Calu3 (cell line): ENCODE data around the gene HIGD1A. TPM values are rescaled to one million over a fixed set of nuclear protein-coding genes. Genes with fewer than 3 reads are reported as not detected.

Experiments used
- BruUV-seq: library from RNA; stranded (reverse); fragments of 400-500 nt; replicated peaks from 2 replicates; lab custom pipeline; 2021; lab: Mats Ljungman, UMichigan
- CTCF ChIA-PET: fragments of 300-600 bp; sonication (Branson Sonifier 250); formaldehyde crosslinking; loops from one replicate; lab custom pipeline; 2022; ENCODE audit warnings: antibody characterized with exemption; lab: Charles Lee
- DNase-seq: peaks from one replicate; pipeline ENCODE4 v3.0.0; 2022
- H3K27ac Mint-ChIP-seq: one replicate; pipeline ENCODE4 v1.8.0; 2022; ENCODE audit warnings: mixed read lengths; ENCODE audit not compliant: unreplicated experiment
- H3K27me3 Mint-ChIP-seq: one replicate; pipeline ENCODE4 v1.8.0; 2022; ENCODE audit warnings: mixed read lengths; ENCODE audit not compliant: unreplicated experiment
- H3K36me3 Mint-ChIP-seq: one replicate; pipeline ENCODE4 v1.8.0; 2022; ENCODE audit warnings: mild to moderate bottlenecking, moderate library complexity, mixed read lengths; ENCODE audit not compliant: insufficient read depth, unreplicated experiment
- H3K4me1 Mint-ChIP-seq: one replicate; pipeline ENCODE4 v1.8.0; 2022; ENCODE audit warnings: mild to moderate bottlenecking, low read depth, mixed read lengths; ENCODE audit not compliant: unreplicated experiment
- H3K4me3 Mint-ChIP-seq: one replicate; pipeline ENCODE4 v1.8.0; 2022; ENCODE audit warnings: mild to moderate bottlenecking, low read depth, moderate library complexity, mixed read lengths; ENCODE audit not compliant: unreplicated experiment
- H3K9me3 Mint-ChIP-seq: one replicate; pipeline ENCODE4 v1.8.0; 2022; ENCODE audit warnings: low read depth, mixed read lengths; ENCODE audit not compliant: unreplicated experiment
- intact Hi-C: fragments of 100-400 bp; cut with micrococcal nuclease; formaldehyde crosslinking; loops from one replicate; pipeline ENCODE4 v1.10.0; 2022; ENCODE audit not compliant: unreplicated experiment
- total RNA-seq: library from RNA; stranded (reverse); gene quantifications from 2 replicates; pipeline ENCODE4 v1.2.3, GENCODE V29; 2022
- TF ChIP-seq, protein P1 (sequence below): fragments of 200-600 bp; IDR thresholded peaks from one replicate; pipeline ENCODE4 v1.8.0; 2022; ENCODE audit warnings: antibody characterized with exemption; ENCODE audit not compliant: unreplicated experiment

Gene HIGD1A
- total RNA-seq, 1 experiment from 2014 or later = 88.1 TPM

DNA sequence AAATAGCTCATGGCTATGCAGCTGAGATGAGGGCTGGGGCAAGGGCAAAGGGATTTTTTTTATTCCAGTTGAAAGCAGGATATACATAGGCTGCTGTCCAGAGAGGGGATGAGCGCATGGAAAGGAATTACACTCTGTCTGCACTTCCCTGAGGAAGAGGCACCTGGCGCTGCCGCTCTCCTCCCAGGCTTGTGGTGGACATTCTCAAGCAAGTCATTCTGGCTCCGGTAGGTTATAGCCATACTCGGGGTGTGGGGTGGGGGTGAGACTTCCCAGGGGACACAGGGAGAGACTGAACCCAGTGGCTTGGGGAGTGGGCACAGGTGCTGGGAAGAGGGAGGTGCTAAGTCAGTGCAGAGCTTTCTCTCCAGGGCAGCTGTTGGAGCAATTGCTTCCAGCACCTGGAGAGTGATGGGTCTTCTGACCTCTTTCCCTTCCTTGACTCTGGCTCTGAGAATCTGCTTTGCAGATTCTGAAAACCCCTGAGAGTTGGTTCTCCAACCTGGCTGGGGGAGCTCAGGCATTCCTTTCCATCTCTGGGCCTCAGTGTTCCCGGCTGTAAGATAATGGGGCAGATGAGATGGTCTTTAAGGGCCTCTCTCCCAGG lies 47.0 kb upstream of the HIGD1A start:
- TF ChIP-seq, protein P1, sequence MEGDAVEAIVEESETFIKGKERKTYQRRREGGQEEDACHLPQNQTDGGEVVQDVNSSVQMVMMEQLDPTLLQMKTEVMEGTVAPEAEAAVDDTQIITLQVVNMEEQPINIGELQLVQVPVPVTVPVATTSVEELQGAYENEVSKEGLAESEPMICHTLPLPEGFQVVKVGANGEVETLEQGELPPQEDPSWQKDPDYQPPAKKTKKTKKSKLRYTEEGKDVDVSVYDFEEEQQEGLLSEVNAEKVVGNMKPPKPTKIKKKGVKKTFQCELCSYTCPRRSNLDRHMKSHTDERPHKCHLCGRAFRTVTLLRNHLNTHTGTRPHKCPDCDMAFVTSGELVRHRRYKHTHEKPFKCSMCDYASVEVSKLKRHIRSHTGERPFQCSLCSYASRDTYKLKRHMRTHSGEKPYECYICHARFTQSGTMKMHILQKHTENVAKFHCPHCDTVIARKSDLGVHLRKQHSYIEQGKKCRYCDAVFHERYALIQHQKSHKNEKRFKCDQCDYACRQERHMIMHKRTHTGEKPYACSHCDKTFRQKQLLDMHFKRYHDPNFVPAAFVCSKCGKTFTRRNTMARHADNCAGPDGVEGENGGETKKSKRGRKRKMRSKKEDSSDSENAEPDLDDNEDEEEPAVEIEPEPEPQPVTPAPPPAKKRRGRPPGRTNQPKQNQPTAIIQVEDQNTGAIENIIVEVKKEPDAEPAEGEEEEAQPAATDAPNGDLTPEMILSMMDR = no peak
- Mint-ChIP-seq H3K36me3 (no peaks in the 10 kb centered on the region), H3K27me3 (peaks cover 58% of the 10 kb centered on the region), H3K27ac (no peak overlapping the region), H3K4me1 (no peaks in the 10 kb centered on the region), H3K4me3 (no peak overlapping the region), H3K9me3 (no peaks in the 10 kb centered on the region)
- CTCF ChIA-PET = interaction anchor here (0.6 kb wide), 1 partner anchor 300 kb away, joined by 5 read pairs; no protein-coding TSS in a partner anchor
- intact Hi-C loops = no loop called here
- no TSS peak for BruUV-seq
- no peak for DNase-seq

DNA sequence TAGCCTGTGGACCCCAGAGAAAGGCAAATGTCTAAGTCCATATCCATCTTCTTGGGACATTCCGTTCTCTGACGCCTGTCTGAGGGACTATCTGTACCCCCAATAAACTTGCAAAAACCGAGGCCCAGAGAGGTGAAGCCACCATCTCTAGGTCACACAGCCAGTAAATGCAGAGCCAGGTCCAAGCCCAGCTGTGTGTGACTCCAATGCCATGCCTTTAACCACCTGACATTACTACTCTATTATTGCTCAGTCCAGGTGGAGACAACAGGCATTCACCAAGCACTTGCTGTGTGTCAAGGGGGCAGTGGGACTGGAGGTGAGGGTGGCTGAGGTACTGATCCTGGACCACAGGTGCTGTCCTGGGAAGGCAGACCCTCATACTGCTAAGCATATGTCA lies 46.0 kb upstream of the HIGD1A start:
- no peaks in the 10 kb centered on the region for H3K36me3 Mint-ChIP-seq
- CTCF ChIA-PET = no interaction called here
- DNase-seq = no peak
- no TSS peak for BruUV-seq
- H3K9me3 Mint-ChIP-seq = no peaks in the 10 kb centered on the region
- intact Hi-C loops = no loop called here
- H3K4me3 Mint-ChIP-seq = no peak overlapping the region
- H3K4me1 Mint-ChIP-seq = no peaks in the 10 kb centered on the region
- TF ChIP-seq, protein P1 = no peak
- H3K27me3 Mint-ChIP-seq = peaks cover 47% of the 10 kb centered on the region
- no peak overlapping the region for H3K27ac Mint-ChIP-seq

DNA sequence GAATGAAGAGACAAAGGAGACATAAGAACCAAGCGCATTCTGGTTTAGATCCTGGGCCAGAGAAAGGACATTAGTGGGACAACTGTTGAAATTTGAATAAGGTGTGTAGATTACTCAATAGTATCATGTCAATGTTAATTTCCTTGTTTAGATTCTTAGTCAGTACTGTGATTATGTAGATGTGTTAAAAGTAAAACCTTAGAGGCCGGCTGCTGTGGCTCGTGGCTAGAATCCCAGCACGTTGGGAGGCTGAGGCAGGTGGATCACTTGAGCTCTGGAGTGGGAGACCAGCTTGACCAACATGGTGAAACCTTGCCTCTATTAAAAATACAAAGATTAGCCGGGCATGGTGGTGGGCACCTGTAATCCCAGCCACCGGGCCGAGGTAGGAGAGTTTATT lies 44.7 kb upstream of the HIGD1A start:
- no peaks in the 10 kb centered on the region for H3K9me3 Mint-ChIP-seq
- no peaks in the 10 kb centered on the region for H3K36me3 Mint-ChIP-seq
- H3K4me1 Mint-ChIP-seq = no peaks in the 10 kb centered on the region
- H3K4me3 Mint-ChIP-seq = no peak overlapping the region
- TF ChIP-seq, protein P1 = no peak
- no TSS peak for BruUV-seq
- CTCF ChIA-PET = no interaction called here
- H3K27me3 Mint-ChIP-seq = peaks cover 41% of the 10 kb centered on the region
- DNase-seq = no peak
- H3K27ac Mint-ChIP-seq = no peak overlapping the region
- intact Hi-C loops = no loop called here

DNA sequence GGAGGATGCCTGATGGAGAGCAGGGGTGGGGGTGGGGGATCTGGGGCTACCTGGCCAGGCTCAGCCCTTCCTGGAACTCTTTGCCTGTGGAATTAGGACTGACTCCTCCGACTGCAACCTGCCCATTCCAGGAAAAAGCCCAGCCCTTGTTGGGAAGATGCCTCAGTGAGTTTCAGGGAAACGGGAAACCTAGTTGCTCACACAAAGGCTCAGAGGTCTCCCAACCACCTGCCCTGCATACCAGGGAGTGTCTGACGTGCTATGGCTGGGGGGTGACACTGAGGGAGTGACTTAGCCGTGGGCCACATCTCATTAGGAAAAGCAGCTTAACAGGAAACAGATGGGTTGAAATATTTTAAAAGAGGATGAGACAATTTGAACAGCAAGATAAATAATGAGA lies 43.4 kb upstream of the HIGD1A start:
- TF ChIP-seq, protein P1 = no peak
- H3K27ac Mint-ChIP-seq = no peak overlapping the region
- BruUV-seq = no TSS peak
- H3K27me3 Mint-ChIP-seq = peaks cover 41% of the 10 kb centered on the region
- intact Hi-C loops = no loop called here
- H3K9me3 Mint-ChIP-seq = no peaks in the 10 kb centered on the region
- CTCF ChIA-PET = no interaction called here
- peak; percentile 8 for DNase-seq
- no peaks in the 10 kb centered on the region for H3K36me3 Mint-ChIP-seq
- H3K4me3 Mint-ChIP-seq = no peak overlapping the region
- H3K4me1 Mint-ChIP-seq = no peaks in the 10 kb centered on the region
